HEK293T (cell line): Measurements from ENCODE around the gene DUSP9.

Source experiments
- CTCF ChIA-PET: fragments of 350-600 bp; formaldehyde crosslinking; extraction: SDS; loops from one replicate; lab custom pipeline; 2021; ENCODE audit warnings: antibody characterized with exemption, inconsistent platforms; lab: Yijun Ruan, JAX
- POLR2A ChIA-PET: fragments of 350-600 bp; formaldehyde crosslinking; extraction: SDS; loops from one replicate; lab custom pipeline; 2020; ENCODE audit warnings: antibody characterized with exemption, inconsistent platforms; lab: Yijun Ruan, JAX
- DNase-seq: peaks from one replicate; pipeline ENCODE4 v3.0.0; 2012; ENCODE audit warnings: mixed read lengths; ENCODE audit errors: extremely low spot score
- ARNT ChIP-seq: fragments of 450-650 bp; IDR thresholded peaks from 2 replicates; pipeline ENCODE4 v1.6.1; 2017; ENCODE audit warnings: mild to moderate bottlenecking
- BHLHE40 ChIP-seq: fragments of 450-650 bp; IDR thresholded peaks from 2 replicates; pipeline ENCODE4 v1.6.1; 2016; ENCODE audit warnings: mild to moderate bottlenecking, moderate library complexity, borderline replicate concordance
- CTBP1 ChIP-seq: fragments of 450-650 bp; IDR thresholded peaks from 2 replicates; pipeline ENCODE4 v1.6.1; 2016; ENCODE audit warnings: borderline replicate concordance
- ELF4 ChIP-seq: fragments of 450-650 bp; IDR thresholded peaks from 2 replicates; pipeline ENCODE4 v1.6.1; 2017; ENCODE audit warnings: antibody characterized with exemption
- FOXA1 ChIP-seq: fragments of 450-650 bp; IDR thresholded peaks from 2 replicates; pipeline ENCODE4 v1.6.1; 2016; ENCODE audit warnings: mild to moderate bottlenecking
- FOXK2 ChIP-seq: fragments of 450-650 bp; IDR thresholded peaks from 2 replicates; pipeline ENCODE4 v1.6.1; 2016; ENCODE audit warnings: mild to moderate bottlenecking
- FOXM1 ChIP-seq: fragments of 450-650 bp; IDR thresholded peaks from 2 replicates; pipeline ENCODE4 v1.6.1; 2017; ENCODE audit warnings: mild to moderate bottlenecking, borderline replicate concordance
- HDGF ChIP-seq: fragments of 450-650 bp; IDR thresholded peaks from 2 replicates; pipeline ENCODE4 v1.6.1; 2017; ENCODE audit warnings: antibody characterized with exemption, borderline replicate concordance
- L3MBTL2 ChIP-seq: fragments of 450-650 bp; conservative IDR thresholded peaks from 2 replicates; pipeline ENCODE4 v1.6.1; 2016; ENCODE audit warnings: mild to moderate bottlenecking
- LEF1 ChIP-seq: fragments of 450-650 bp; IDR thresholded peaks from 2 replicates; pipeline ENCODE4 v1.6.1; 2017; ENCODE audit warnings: mild to moderate bottlenecking, borderline replicate concordance
- NFRKB ChIP-seq: fragments of 450-650 bp; IDR thresholded peaks from 2 replicates; pipeline ENCODE4 v1.6.1; 2016; ENCODE audit warnings: mild to moderate bottlenecking, moderate library complexity
- SP1 ChIP-seq: fragments of 450-650 bp; IDR thresholded peaks from 2 replicates; pipeline ENCODE4 v1.6.1; 2017
- SUZ12 ChIP-seq: fragments of 450-650 bp; IDR thresholded peaks from 2 replicates; pipeline ENCODE4 v1.6.1; 2016; ENCODE audit warnings: mild to moderate bottlenecking
- TARDBP ChIP-seq: fragments of 450-650 bp; IDR thresholded peaks from 2 replicates; pipeline ENCODE4 v1.6.1; 2016
- ZNF384 ChIP-seq: fragments of 450-650 bp; IDR thresholded peaks from 2 replicates; pipeline ENCODE4 v1.6.1; 2016
- TF ChIP-seq, protein P1 (sequence below): fragments of 450-650 bp; IDR thresholded peaks from 2 replicates; pipeline ENCODE4 v1.6.1; 2016

Gene DUSP9

DNA sequence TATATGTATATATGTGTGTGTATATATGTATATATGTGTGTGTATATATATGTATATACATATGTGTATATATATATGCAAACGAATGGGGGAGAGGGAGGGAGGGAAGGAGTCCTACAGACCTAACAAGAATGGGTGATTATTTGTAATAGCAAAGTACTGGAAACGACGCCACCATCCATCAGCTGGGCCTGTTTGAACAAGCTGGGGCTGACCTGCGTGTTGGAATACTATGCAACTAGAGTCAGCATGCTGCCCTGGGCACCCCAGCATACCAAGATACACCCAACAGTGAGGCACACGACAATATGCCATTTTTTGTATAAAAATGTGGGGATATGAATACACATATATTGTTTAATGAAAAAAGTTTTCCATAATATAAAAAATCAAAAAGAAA lies 26.4 kb upstream of the DUSP9 start:
- POLR2A ChIA-PET: no interaction called here
- no peak for DNase-seq
- CTCF ChIA-PET: no interaction called here
- TF ChIP-seq ZNF384 (no peak), LEF1 (no peak), FOXK2 (no peak), CTBP1 (no peak), ARNT (no peak), SP1 (no peak), NFRKB (no peak), SUZ12 (no peak), HDGF (no peak), FOXM1 (no peak), L3MBTL2 (no peak), ELF4 (no peak), FOXA1 (no peak), TARDBP (no peak), BHLHE40 (no peak)
- TF ChIP-seq, protein P1, sequence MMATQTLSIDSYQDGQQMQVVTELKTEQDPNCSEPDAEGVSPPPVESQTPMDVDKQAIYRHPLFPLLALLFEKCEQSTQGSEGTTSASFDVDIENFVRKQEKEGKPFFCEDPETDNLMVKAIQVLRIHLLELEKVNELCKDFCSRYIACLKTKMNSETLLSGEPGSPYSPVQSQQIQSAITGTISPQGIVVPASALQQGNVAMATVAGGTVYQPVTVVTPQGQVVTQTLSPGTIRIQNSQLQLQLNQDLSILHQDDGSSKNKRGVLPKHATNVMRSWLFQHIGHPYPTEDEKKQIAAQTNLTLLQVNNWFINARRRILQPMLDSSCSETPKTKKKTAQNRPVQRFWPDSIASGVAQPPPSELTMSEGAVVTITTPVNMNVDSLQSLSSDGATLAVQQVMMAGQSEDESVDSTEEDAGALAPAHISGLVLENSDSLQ: no peak

GRCh38 chrX:153621949-153622598 lies 24.9 kb upstream of the DUSP9 start:
- DNase-seq: no peak
- ChIA-PET CTCF (no interaction called here), POLR2A (no interaction called here)
- TF ChIP-seq ARNT: no peak
- no peak for TF ChIP-seq NFRKB
- no peak for TF ChIP-seq SUZ12
- TF ChIP-seq, protein P1: no peak
- no peak for TF ChIP-seq BHLHE40
- TF ChIP-seq HDGF: no peak
- no peak for TF ChIP-seq FOXK2
- no peak for TF ChIP-seq CTBP1
- no peak for TF ChIP-seq L3MBTL2
- no peak for TF ChIP-seq LEF1
- no peak for TF ChIP-seq ELF4
- no peak for TF ChIP-seq FOXM1
- no peak for TF ChIP-seq ZNF384

- ChIA-PET POLR2A (no interaction called here), CTCF (interaction anchor here (2.4 kb wide), 1 partner anchor 13 kb away, joined by 9 read pairs; no protein-coding TSS in a partner anchor)
- no peak for DNase-seq
- TF ChIP-seq, protein P1: no peak
- TF ChIP-seq FOXK2 (no peak), TARDBP (no peak), FOXA1 (no peak), HDGF (no peak), BHLHE40 (no peak), ELF4 (no peak), LEF1 (no peak), ZNF384 (no peak), SP1 (no peak), CTBP1 (no peak), SUZ12 (no peak), NFRKB (no peak), L3MBTL2 (no peak), ARNT (no peak), FOXM1 (no peak)
Observed at GRCh38 chrX:153622661-153623309, 24.2 kb upstream of the DUSP9 start.

- DNase-seq: no peak
- no peak for TF ChIP-seq FOXM1
- TF ChIP-seq BHLHE40: no peak
- TF ChIP-seq FOXK2: no peak
- no peak for TF ChIP-seq SUZ12
- TF ChIP-seq, protein P1: no peak
- no peak for TF ChIP-seq ZNF384
- no peak for TF ChIP-seq TARDBP
- TF ChIP-seq ARNT: no peak
- no peak for TF ChIP-seq NFRKB
- no peak for TF ChIP-seq LEF1
- no peak for TF ChIP-seq FOXA1
- TF ChIP-seq L3MBTL2: no peak
- no peak for TF ChIP-seq SP1
- TF ChIP-seq ELF4: no peak
- no peak for TF ChIP-seq CTBP1
- no peak for TF ChIP-seq HDGF
- ChIA-PET CTCF (interaction anchor here (2.4 kb wide), 1 partner anchor 13 kb away, joined by 9 read pairs; no protein-coding TSS in a partner anchor), POLR2A (no interaction called here)
Observed at GRCh38 chrX:153623310-153624029, 23.5 kb upstream of the DUSP9 start.
